ENCODE measurements around the gene SAPCD1.
"Not testable (repeated sequence)": the region's sequence is repeated elsewhere in the genome, so short reads cannot be mapped to it uniquely, and the experiment has no call there.

The SAPCD1 gene

GRCh38 chr6:31801031-31801927 is 38.8 kb downstream of the SAPCD1 start:
- Histone ChIP-seq H3K36me3 (ENCODE audit: control insufficient read depth in 1 of 2, insufficient read depth in 2 of 2, low read depth in 1 of 2, low read length in 2 of 2) (peaks cover 7 to 23% of the 10 kb centered on the region in 2 experiments), H3K79me1 (replicated peaks; ENCODE audit: low read length, poor library complexity, severe bottlenecking) (peaks cover 16% of the 10 kb centered on the region)
- not testable (repeated sequence) for H3K4me1 ChIP-seq (ENCODE audit: control insufficient read depth, insufficient read depth, low read depth, low read length); H4K8ac ChIP-seq (ENCODE audit: low read length); H3K4ac ChIP-seq (ENCODE audit: low read depth in 1 of 2, low read length in 2 of 2); H3K18ac ChIP-seq (ENCODE audit: low read depth in 1 of 2, low read length in 2 of 2); H2BK120ac ChIP-seq (ENCODE audit: low read depth, low read length); H3K4me2 ChIP-seq (ENCODE audit: low read length, poor library complexity, severe bottlenecking); DNase-seq; H2BK5ac ChIP-seq (ENCODE audit: low read depth, low read length, poor library complexity, severe bottlenecking); H3K23ac ChIP-seq (ENCODE audit: low read length in 2 of 2); H2AK5ac ChIP-seq (ENCODE audit: low read length, severe bottlenecking); H3K27me3 ChIP-seq (ENCODE audit: control insufficient read depth in 1 of 2, insufficient read depth in 1 of 2, low read length in 2 of 2); H3K9ac ChIP-seq (ENCODE audit: low read length); H2AFZ ChIP-seq (ENCODE audit: low read depth, low read length); H3K4me3 ChIP-seq (ENCODE audit: insufficient read depth in 1 of 2, low read depth in 1 of 2, low read length in 2 of 2); H2BK15ac ChIP-seq (ENCODE audit: low read depth, poor library complexity, severe bottlenecking); H4K91ac ChIP-seq (ENCODE audit: low read length); H2BK12ac ChIP-seq (ENCODE audit: low read length in 2 of 2); H3K14ac ChIP-seq (ENCODE audit: low read length in 2 of 2); H3K27ac ChIP-seq (ENCODE audit: low read length, poor library complexity, severe bottlenecking); H3K9me3 ChIP-seq (ENCODE audit: control insufficient read depth, low read length)
- 98% methylated on average over 4 of the region's 8 CpGs for whole genome bisulfite sequencing

GRCh38 chr6:31805939-31806469 is 43.5 kb downstream of the SAPCD1 start:
- Histone ChIP-seq H2BK15ac (ENCODE audit: low read depth, poor library complexity, severe bottlenecking) (no peak overlapping the region), H2AFZ (ENCODE audit: low read depth, low read length) (peak overlapping the region; percentile 60), H3K18ac (ENCODE audit: low read depth in 1 of 2, low read length in 2 of 2) (no peak overlapping the region), H2BK120ac (ENCODE audit: low read depth, low read length) (no peak overlapping the region), H4K8ac (ENCODE audit: low read length) (no peak overlapping the region), H3K9ac (ENCODE audit: low read length) (peak overlapping the region; percentile 94), H2AK5ac (ENCODE audit: low read length, severe bottlenecking) (peak overlapping the region; percentile 73), H4K91ac (ENCODE audit: low read length) (no peak overlapping the region), H3K27me3 (ENCODE audit: control insufficient read depth in 1 of 2, insufficient read depth in 1 of 2, low read length in 2 of 2) (no peaks in the 10 kb centered on the region), H3K4ac (ENCODE audit: low read depth in 1 of 2, low read length in 2 of 2) (peak overlapping the region; percentile 51 to 86), H3K36me3 (ENCODE audit: control insufficient read depth in 1 of 2, insufficient read depth in 2 of 2, low read depth in 1 of 2, low read length in 2 of 2) (peaks cover 5 to 13% of the 10 kb centered on the region in 2 experiments), H3K23ac (ENCODE audit: low read length in 2 of 2) (peak overlapping the region in 1 of 2 experiments; percentile 13), H3K4me1 (ENCODE audit: control insufficient read depth, insufficient read depth, low read depth, low read length) (peaks cover 6% of the 10 kb centered on the region), H3K4me2 (ENCODE audit: low read length, poor library complexity, severe bottlenecking) (peak overlapping the region; percentile 79), H3K9me3 (ENCODE audit: control insufficient read depth, low read length) (no peaks in the 10 kb centered on the region), H3K27ac (ENCODE audit: low read length, poor library complexity, severe bottlenecking) (peak overlapping the region; percentile 77), H3K79me1 (replicated peaks; ENCODE audit: low read length, poor library complexity, severe bottlenecking) (peaks cover 13% of the 10 kb centered on the region), H2BK5ac (ENCODE audit: low read depth, low read length, poor library complexity, severe bottlenecking) (no peak overlapping the region), H3K4me3 (ENCODE audit: insufficient read depth in 1 of 2, low read depth in 1 of 2, low read length in 2 of 2) (peak overlapping the region; percentile 85 to 89), H2BK12ac (ENCODE audit: low read length in 2 of 2) (no peak overlapping the region), H3K14ac (ENCODE audit: low read length in 2 of 2) (no peak overlapping the region)
- WGBS = 16% methylated on average over 6 of the region's 7 CpGs
- peak; percentile 8 for DNase-seq

GRCh38 chr6:31806470-31807272 is 44.2 kb downstream of the SAPCD1 start, which contains the start of gene LSM2:
TSS of gene LSM2 (minus strand) at chr6:31806966. CDS start at chr6:31806757, 209 bp downstream.
- H3K9me3 ChIP-seq (ENCODE audit: control insufficient read depth, low read length) = no peaks in the 10 kb centered on the region
- peak within 1 kb of the TSS; percentile 73 for H2AK5ac ChIP-seq (ENCODE audit: low read length, severe bottlenecking)
- peak; percentile 97 for DNase-seq
- H3K36me3 ChIP-seq (ENCODE audit: control insufficient read depth in 1 of 2, insufficient read depth in 2 of 2, low read depth in 1 of 2, low read length in 2 of 2) = peaks cover 5 to 9% of the 10 kb centered on the region in 2 experiments
- H3K9ac ChIP-seq (ENCODE audit: low read length) = peak within 1 kb of the TSS; percentile 94
- H3K4ac ChIP-seq (ENCODE audit: low read depth in 1 of 2, low read length in 2 of 2) = peak within 1 kb of the TSS; percentile 51 to 86
- H3K79me1 ChIP-seq (replicated peaks; ENCODE audit: low read length, poor library complexity, severe bottlenecking) = peaks cover 13% of the 10 kb centered on the region
- H3K23ac ChIP-seq (ENCODE audit: low read length in 2 of 2) = peak within 1 kb of the TSS; percentile 13 to 67
- peaks cover 6% of the 10 kb centered on the region for H3K4me1 ChIP-seq (ENCODE audit: control insufficient read depth, insufficient read depth, low read depth, low read length)
- peak within 1 kb of the TSS; percentile 79 for H3K4me2 ChIP-seq (ENCODE audit: low read length, poor library complexity, severe bottlenecking)
- peak within 1 kb of the TSS in 1 of 2 experiments; percentile 38 for H2BK12ac ChIP-seq (ENCODE audit: low read length in 2 of 2)
- peak within 1 kb of the TSS; percentile 85 to 89 for H3K4me3 ChIP-seq (ENCODE audit: insufficient read depth in 1 of 2, low read depth in 1 of 2, low read length in 2 of 2)
- H2BK120ac ChIP-seq (ENCODE audit: low read depth, low read length) = no peak within 1 kb of the TSS
- peak within 1 kb of the TSS; percentile 77 for H4K8ac ChIP-seq (ENCODE audit: low read length)
- H3K18ac ChIP-seq (ENCODE audit: low read depth in 1 of 2, low read length in 2 of 2) = peak within 1 kb of the TSS; percentile 50 to 91
- WGBS = under 1% methylated on average over 44 of the region's 51 CpGs
- peak within 1 kb of the TSS; percentile 39 for H4K91ac ChIP-seq (ENCODE audit: low read length)
- H3K27ac ChIP-seq (ENCODE audit: low read length, poor library complexity, severe bottlenecking) = peak within 1 kb of the TSS; percentile 83
- H2BK5ac ChIP-seq (ENCODE audit: low read depth, low read length, poor library complexity, severe bottlenecking) = peak within 1 kb of the TSS; percentile 79
- peak within 1 kb of the TSS; percentile 69 for H2AFZ ChIP-seq (ENCODE audit: low read depth, low read length)
- H3K27me3 ChIP-seq (ENCODE audit: control insufficient read depth in 1 of 2, insufficient read depth in 1 of 2, low read length in 2 of 2) = no peaks in the 10 kb centered on the region
- H2BK15ac ChIP-seq (ENCODE audit: low read depth, poor library complexity, severe bottlenecking) = no peak within 1 kb of the TSS
- H3K14ac ChIP-seq (ENCODE audit: low read length in 2 of 2) = peak within 1 kb of the TSS in 1 of 2 experiments; percentile 91
